Stomach (tissue), 9 donors: ENCODE measurements around the gene RNF207. TPM values are rescaled to one million over a fixed set of nuclear protein-coding genes. Genes with fewer than 3 reads are reported as not detected.

Source experiments
- DNase-seq, 2 donors: peaks; one replicate each; pipeline versions ENCODE4 v3.0.0 to v3.0.0-alpha.2; 2013 to 2019
- H3K27ac ChIP-seq, 5 donors: fragments of 200-600 bp in 4 of 5; sonication (generic) in 4 of 5; one replicate each; pipeline ENCODE4 v1.5.1; 2013 to 2019; ENCODE audit warnings: mild to moderate bottlenecking in 1 of 5, moderate library complexity in 1 of 5
- H3K27me3 ChIP-seq, 3 donors: fragments of 200-600 bp; sonication (generic); one replicate each; pipeline ENCODE4 v1.5.1; 2017 to 2019; ENCODE audit warnings: mixed run types in 1 of 3
- H3K36me3 ChIP-seq, 4 donors: fragments of 200-600 bp; sonication (generic); 1 replicate in 3 of 4; 2 replicates in 1 of 4; pipeline ENCODE4 v1.5.1; 2016 to 2019
- H3K4me1 ChIP-seq, 4 donors: fragments of 200-600 bp; sonication (generic); one replicate each; pipeline ENCODE4 v1.5.1; 2016 to 2019
- H3K4me3 ChIP-seq, 4 donors: fragments of 200-600 bp; sonication (generic) in 3 of 4; one replicate each; pipeline ENCODE4 v1.5.1; 2016 to 2019; ENCODE audit warnings: mild to moderate bottlenecking in 1 of 4
- H3K9me3 ChIP-seq, 4 donors: fragments of 200-600 bp; sonication (generic); one replicate each; pipeline ENCODE4 v1.5.1; 2016 to 2019
- CTCF ChIP-seq, 7 experiments: fragments of 450-650 bp in 4 of 7; fragments of 200-600 bp in 3 of 7; sonication (generic) in 3 of 7; IDR thresholded peaks; one replicate each; pipeline ENCODE4 v1.5.1; 2016 to 2019; ENCODE audit warnings: antibody characterized with exemption in 7 of 7, control low read depth in 2 of 7, mild to moderate bottlenecking in 1 of 7
- EP300 ChIP-seq: sonication (generic); formaldehyde crosslinking; IDR thresholded peaks from one replicate; pipeline ENCODE4 v1.6.1; 2017; ENCODE audit warnings: antibody characterized with exemption
- POLR2A ChIP-seq, 4 donors: fragments of 450-650 bp; IDR thresholded peaks; one replicate each; pipeline ENCODE4 v1.6.1; 2016; ENCODE audit warnings: antibody characterized with exemption in 4 of 4, control low read depth in 2 of 4, mild to moderate bottlenecking in 1 of 4, moderate library complexity in 1 of 4
- POLR2AphosphoS5 ChIP-seq, 3 donors: sonication (generic); formaldehyde crosslinking; IDR thresholded peaks; one replicate each; pipeline ENCODE4 v1.6.1; 2016; ENCODE audit warnings: antibody characterized with exemption in 3 of 3
- WGBS, 5 donors: extraction: QIAGEN DNeasy Blood & Tissue Kit in 3 of 5; methylation state at CpG; one replicate each; pipeline versions ENCODE4 v1.1.5 to v1.1.7; 2013 to 2018; 5-methylcytosine and 5-hydroxymethylcytosine counted together
- intact Hi-C: fragments of 100-400 bp; cut with DNase I; formaldehyde crosslinking; loops from one replicate; pipeline ENCODE4 v1.15.1; 2023; ENCODE audit warnings: low total_unique reads
- polyA plus RNA-seq, 3 donors: library from polyadenylated mRNA; stranded (reverse); fragments of 200-250 nt; gene quantifications; one replicate each; pipeline ENCODE4 v1.2.3, GENCODE V29; 2013
- total RNA-seq, 5 donors: library from RNA; depleted of rRNA; stranded (reverse); fragments of >200 nt; gene quantifications; one replicate each; pipeline versions ENCODE4 v1.1.0 to v1.2.3, GENCODE V29; 2014 to 2016
- donor health status: healthy with polysubstance abuse.
- donor health status: Bipolar disorder and iron deficiency.
- donor health status: healthy.

The RNF207 gene
- total and polyA plus RNA-seq, 8 donors: 1.5 to 112 (median 21.8) TPM

DNA sequence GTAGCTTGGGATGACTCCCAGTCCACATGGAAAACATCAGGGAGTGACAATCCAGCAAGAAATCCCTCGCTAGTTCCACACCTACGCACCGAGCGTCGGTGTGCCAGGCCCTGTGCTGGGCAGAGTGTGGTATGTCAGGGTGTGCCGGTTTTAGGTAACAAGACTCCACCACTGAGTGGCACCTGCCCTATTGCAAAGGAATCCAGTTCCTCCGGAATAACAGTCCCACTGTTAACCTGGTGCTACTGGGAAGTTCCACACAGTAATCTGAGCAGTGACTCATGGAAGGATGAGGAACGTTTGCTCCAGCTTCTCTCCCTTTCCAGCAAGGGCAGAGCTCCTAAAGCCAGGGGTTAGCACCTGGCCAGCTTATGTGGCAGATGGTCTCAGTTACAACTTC lies 14.3 kb downstream of the RNF207 start:
- H3K4me3 ChIP-seq: no peak overlapping the region
- no peaks in the 10 kb centered on the region for H3K27me3 ChIP-seq
- no peak for DNase-seq
- H3K4me1 ChIP-seq: peaks cover 0 to 14% (median 0%) of the 10 kb centered on the region in 4 donors
- TF ChIP-seq POLR2A (IDR thresholded peaks at IDR 0.05) (no peak), CTCF (IDR thresholded peaks at IDR 0.05) (no peak), EP300 (no peak), POLR2AphosphoS5 (IDR thresholded peaks at IDR 0.05) (no peak)
- 56 to 77% (median 65%) methylated on average over 7 to 8 of the region's 8 CpGs for WGBS, 5 donors
- intact Hi-C loops: no loop called here
- H3K9me3 ChIP-seq: no peaks in the 10 kb centered on the region
- H3K27ac ChIP-seq: no peak overlapping the region
- H3K36me3 ChIP-seq: peaks cover 22 to 61% (median 42%) of the 10 kb centered on the region in 4 donors

DNA sequence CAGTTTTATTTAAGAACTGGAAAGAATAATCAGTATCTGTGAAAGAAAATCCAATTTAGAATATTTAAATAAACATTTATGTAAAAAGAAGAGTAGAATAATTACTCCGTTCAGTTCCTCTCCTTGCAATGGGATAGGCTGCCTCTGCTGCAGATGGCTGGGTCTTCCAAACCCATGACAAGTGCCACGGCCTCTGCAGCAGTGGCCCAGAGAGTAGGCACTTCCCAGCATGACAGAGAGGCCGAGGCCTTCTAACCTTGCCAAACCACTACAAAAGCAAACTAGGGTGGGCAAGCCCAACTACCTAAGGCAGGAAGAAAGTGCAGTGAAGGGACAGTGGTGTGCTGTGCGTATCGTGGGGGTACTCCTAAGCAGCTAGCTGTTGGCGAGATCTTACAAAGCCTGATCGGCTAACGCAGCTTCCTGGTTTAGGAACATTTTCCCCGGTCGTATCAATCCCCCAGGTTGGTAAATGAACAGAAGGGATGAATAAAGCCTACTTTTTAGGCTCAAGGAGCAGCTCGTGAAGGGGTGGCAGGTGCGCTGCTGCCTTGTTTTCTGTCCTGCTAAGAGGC lies 15.4 kb downstream of the RNF207 start:
- H3K4me3 ChIP-seq: no peak overlapping the region
- DNase-seq: no peak
- WGBS, 5 donors: 78 to 94% (median 94%) methylated on average over 12 of the region's 12 CpGs
- H3K27me3 ChIP-seq: no peaks in the 10 kb centered on the region
- peaks cover 0 to 14% (median 0%) of the 10 kb centered on the region in 4 donors for H3K4me1 ChIP-seq
- H3K36me3 ChIP-seq: peaks cover 27 to 61% (median 49%) of the 10 kb centered on the region in 4 donors
- intact Hi-C loops: no loop called here
- TF ChIP-seq CTCF (IDR thresholded peaks at IDR 0.05) (no peak), POLR2AphosphoS5 (IDR thresholded peaks at IDR 0.05) (no peak), EP300 (no peak), POLR2A (IDR thresholded peaks at IDR 0.05) (no peak)
- H3K9me3 ChIP-seq: no peaks in the 10 kb centered on the region
- no peak overlapping the region for H3K27ac ChIP-seq

DNA sequence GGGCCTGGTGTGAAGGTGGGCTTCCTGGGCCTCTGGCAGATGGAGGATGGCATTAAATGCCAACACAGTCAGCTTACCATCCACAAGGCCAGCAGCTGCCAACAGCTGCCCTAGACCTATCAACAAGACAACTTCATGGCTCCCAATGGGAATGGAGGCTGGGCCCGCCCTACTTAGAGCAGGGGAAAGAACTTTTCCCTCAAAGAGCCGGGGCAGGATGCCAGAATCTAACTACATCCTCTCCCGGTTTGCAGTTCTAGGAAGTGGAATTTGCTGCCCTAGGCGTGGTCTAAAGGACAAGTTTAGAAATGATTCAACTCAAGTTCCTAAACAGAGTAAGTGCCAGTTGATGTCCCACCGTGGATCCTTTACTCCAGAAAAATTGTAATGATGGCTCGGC lies 16.7 kb downstream of the RNF207 start:
- intact Hi-C loops: no loop called here
- Histone ChIP-seq H3K27ac (peak overlapping the region in 2 of 5 donors; percentile 17 to 56), H3K36me3 (peaks cover 31 to 64% (median 62%) of the 10 kb centered on the region in 4 donors), H3K4me1 (peaks cover 0 to 14% (median 0%) of the 10 kb centered on the region in 4 donors), H3K9me3 (no peaks in the 10 kb centered on the region), H3K27me3 (no peaks in the 10 kb centered on the region), H3K4me3 (no peak overlapping the region)
- DNase-seq: peak in 1 of 2 donors; percentile 62
- 53 to 71% (median 63%) methylated on average over 6 of the region's 6 CpGs for WGBS, 5 donors
- TF ChIP-seq POLR2AphosphoS5 (IDR thresholded peaks at IDR 0.05): no peak
- TF ChIP-seq POLR2A (IDR thresholded peaks at IDR 0.05): no peak
- no peak for TF ChIP-seq CTCF (IDR thresholded peaks at IDR 0.05)
- TF ChIP-seq EP300: no peak

DNA sequence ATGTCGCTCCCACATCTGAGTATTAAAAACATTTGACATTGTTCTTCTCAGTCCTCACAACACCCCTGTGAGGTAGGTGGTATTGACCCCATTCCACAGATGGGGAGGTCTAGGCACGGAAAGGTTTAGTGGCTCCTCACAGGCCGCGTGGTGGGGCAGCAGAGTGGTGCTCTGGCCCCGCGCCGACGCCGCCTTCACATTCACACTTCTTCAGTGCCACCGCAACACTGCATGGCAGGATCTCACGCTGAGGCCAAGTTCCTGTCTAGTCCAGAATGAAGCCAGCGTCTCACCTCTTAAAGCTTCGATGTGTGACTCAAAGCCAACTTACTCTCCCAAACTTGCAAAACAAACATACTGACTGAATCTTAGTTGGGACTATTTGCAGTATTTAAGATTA lies 17.7 kb downstream of the RNF207 start:
- Histone ChIP-seq H3K27me3 (no peaks in the 10 kb centered on the region), H3K36me3 (peaks cover 35 to 74% (median 72%) of the 10 kb centered on the region in 4 donors), H3K4me3 (no peak overlapping the region), H3K9me3 (no peaks in the 10 kb centered on the region), H3K4me1 (peaks cover 0 to 14% (median 0%) of the 10 kb centered on the region in 4 donors), H3K27ac (no peak overlapping the region)
- intact Hi-C loops: no loop called here
- WGBS, 5 donors: 94 to 98% (median 95%) methylated on average over 13 of the region's 13 CpGs
- DNase-seq: no peak
- TF ChIP-seq EP300: no peak
- TF ChIP-seq CTCF (IDR thresholded peaks at IDR 0.05): no peak
- TF ChIP-seq POLR2AphosphoS5 (IDR thresholded peaks at IDR 0.05): no peak
- no peak for TF ChIP-seq POLR2A (IDR thresholded peaks at IDR 0.05)
